ENCODE measurements around the gene DCUN1D3.
"Not testable (repeated sequence)": the region's sequence is repeated elsewhere in the genome, so short reads cannot be mapped to it uniquely, and the experiment has no call there.

Gene DCUN1D3

GRCh38 chr16:20886320-20886719 is 13.8 kb downstream of the DCUN1D3 start:
- no peak for DNase-seq

- no peak for DNase-seq
Observed at GRCh38 chr16:20884240-20884556, 16.0 kb downstream of the DCUN1D3 start.

DNA sequence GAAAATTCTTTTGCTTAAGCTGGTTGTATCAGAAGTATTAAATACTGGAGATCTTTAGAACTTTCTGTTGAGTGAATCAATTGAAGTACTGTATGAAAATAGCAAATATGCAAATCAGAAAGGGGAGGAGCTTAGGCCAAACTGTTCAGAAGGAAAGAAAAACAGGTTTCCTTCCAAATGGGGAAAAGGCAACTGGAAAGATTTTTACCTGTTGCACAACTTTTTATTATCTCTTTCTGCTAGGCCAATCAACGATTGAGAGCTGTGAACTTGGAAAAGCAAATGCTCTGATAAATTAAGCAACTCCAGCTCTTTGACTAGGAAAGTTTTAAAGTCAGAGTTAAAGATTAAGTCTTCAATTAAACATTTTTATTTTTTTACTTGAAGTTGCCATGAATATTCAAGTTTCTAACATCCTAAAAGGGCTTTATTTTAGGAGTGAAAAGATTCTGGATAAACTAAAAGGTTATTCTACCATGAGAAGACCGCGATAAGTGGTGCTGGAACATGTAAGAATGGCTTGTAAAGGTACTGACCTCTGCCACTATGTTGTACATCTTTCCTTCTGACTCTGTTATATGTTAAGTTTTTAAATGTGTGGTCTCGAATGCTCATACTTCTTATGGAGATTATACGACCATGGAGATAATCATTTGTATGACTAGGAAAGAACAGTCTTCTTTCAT is 16.5 kb downstream of the DCUN1D3 start:
- no peak for DNase-seq

GRCh38 chr16:20881503-20881878 is 18.7 kb downstream of the DCUN1D3 start:
- DNase-seq = no peak

DNA sequence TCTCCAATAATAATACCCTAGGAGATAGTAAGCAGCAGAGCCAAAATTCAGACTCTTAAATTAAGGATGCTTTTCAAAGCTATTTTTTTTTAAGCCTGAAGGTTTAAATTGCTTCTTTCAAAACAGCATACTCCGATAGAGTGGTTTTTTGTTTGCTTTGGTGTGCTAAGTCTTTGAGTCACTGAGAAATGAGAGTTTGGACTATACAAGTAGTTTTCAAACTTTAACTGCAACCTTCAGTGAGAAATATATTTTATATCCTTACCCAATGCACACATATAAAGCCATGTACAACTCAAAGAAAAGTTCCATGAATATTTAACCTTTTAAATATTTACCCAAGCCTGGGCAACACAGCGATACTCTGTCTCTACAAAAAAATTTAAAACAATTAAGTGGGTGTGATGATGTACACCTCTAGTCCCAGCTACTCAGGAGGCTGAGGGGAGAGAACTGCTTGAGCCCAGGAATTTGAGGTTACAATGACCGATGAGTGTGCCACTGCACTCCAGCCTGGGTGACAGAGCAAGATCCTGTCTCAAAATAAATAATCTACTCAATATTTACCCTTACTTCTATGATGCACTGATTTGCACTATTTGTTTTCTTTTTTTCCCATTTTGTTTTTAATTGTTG is 19.2 kb downstream of the DCUN1D3 start:
- no peak for DNase-seq

DNA sequence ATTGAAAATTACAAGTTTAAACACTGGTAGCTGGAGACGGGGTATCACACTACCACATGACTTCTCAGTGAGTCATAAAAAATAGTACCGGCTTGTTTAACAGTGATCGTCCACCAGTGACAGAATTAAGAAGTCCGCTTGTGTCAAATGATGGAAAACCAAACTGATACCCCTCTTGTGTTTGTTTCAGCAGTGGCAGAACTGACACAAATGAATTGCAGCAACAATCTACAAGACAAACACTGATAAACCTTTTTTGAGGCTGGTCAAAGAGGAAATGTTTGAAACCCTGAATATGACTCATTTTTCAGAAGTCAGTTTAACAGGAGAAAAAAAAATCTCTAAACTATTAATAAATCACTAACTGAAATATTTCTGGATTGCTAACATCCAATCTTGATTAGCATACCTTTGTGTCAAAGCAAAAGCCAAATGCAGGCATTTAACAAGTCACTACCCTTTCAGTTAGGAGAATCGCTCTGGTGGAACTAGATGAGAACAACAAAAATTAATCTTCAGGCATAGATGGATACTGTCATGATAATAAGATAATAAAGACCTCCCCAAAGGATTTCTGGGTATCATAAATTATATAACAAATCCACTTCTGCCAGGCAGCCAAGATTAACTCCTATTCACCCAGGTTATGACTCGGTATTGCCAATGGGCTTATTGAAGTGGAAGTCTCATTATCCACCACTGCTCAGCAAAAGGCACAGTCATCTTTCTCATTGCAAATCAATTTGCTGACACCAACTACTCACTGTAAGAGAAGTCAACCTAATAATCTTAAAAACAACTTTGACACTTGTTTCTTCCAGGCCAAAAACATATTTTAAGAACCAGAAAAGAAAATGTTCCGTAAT is 20.8 kb downstream of the DCUN1D3 start:
- no peak for DNase-seq

DNA sequence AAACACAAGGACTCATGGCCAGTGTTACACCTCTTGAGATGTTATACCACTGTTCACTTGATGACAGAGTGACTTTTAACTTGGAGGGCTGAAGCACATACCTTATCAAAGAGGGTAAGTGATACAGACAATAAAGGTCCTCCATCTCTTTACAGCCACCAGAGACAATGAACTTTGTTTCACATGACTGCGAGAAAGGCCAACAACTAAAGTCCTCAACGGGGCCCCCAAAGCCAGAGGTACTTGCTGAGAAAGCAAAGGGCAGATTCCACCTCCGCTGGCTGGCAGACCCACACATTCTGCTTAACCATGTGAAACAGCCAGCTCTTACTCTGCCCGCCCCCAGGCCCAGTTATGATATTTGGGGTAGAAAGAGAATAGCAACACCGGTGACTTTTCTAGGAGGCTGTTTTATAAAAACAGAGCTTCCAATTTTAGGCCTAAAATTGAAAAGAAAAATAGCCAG is 21.4 kb downstream of the DCUN1D3 start:
- DNase-seq = no peak

DNA sequence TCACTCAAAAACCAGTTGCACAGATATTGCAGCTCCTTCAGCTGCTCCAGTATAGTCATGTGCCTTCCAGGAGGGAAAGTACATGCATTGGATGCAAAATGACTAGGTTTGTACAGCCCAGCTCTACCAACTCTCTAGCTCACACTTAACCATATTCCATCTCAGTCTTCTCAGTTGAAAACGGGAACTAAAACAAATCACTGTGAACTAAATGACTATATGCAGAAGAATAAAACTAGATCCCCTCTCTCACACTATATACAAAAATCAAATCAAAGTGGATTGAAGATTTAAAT is 24.9 kb downstream of the DCUN1D3 start:
- DNase-seq = no peak

- no peak for DNase-seq
Observed at GRCh38 chr16:20874088-20874581, 26.0 kb downstream of the DCUN1D3 start.

- DNase-seq = no peak
Observed at GRCh38 chr16:20873331-20873730, 26.8 kb downstream of the DCUN1D3 start.

DNA sequence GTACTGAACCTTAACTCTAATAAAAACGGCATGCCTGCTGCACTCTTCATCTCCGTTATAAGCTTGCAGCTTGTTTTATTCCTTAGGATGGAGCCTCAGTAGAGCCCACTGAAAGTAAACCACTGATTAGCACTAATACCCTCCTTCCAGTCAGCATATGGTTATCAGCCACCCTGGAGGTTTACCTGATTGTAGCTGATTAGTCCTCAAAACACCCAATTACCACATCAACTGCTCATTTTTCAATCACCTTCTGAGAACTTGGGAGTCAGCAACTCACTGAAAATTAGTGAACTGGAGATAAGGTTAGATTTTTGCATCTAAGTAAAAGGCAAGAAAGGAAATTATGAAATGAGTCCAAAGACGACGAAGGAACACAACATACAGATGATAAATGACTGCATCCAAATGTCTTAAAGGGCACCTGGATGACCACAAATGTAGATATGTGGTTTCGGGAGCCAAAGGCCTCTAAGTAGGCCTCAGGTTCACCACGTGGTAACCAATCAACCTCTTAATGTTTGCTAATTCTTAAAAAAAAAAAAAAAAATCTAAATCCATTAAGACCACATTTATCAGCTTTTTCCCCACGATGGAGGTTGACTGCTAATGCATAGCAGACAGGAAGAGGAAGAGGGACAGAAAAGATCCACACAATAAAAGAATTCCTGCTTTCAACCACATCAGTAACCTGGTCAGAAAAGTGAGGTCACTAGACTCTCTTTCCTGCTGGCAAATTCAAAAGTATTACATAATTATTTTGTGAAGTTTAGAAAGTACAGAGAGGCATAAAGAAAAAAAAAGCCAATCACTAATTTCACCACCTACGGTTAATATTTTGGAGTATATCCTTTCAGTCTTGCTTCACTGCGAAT is 28.0 kb downstream of the DCUN1D3 start:
- no peak for DNase-seq

DNA sequence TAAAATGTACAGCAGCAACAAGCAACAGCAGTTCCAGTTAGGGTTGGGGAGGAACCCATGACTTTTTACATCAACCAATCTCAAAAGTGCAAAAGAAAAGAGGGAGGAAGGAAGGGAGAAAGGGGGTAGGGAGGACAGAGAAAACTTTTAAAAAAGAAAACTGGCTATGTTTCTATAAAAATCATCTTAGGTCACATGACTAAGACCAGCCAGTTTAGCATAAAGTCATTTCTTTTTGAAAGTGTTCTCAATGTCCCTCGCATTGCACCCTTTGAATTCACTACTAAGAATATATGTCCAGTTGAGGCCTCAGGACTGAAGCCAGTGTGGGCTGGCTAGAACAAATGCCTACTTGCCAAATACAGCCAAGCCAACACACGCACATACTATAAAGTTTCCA is 28.9 kb downstream of the DCUN1D3 start:
- DNase-seq = no peak

DNA sequence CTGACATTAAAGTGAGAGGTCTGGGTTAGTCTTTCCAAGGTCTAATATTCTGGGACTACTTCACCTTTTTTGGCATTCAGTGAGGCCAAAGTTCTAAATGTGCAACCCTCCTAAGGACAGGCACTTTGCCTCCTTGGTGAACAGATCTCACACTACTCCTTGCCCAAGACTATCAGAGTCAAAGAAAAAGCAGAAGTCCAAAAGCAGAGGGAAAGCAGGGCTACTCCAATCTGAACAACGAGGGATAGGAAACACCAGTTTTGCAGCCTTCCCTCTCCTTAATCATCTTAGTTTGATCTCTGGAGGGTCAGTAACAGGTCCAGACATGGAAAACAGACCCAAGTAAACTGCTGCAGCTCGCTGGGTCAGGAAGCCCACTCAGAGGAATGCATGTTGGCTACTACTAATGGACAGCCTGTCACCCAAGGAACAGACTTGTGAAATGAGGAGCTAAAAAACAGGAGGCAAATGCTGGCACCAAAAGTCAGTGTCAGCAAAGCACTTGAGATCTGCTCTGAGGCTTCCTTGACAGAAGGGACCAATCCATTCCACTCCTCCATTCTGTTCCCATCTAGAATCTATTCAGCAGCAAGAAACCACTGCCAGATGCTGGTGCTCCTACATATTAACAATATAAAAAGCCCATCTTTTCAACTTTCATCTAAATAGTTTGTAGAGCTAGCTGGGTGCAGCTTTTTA is 29.9 kb downstream of the DCUN1D3 start:
- no peak for DNase-seq

- no peak for DNase-seq
Observed at GRCh38 chr16:20868890-20869289, 31.3 kb downstream of the DCUN1D3 start.

DNA sequence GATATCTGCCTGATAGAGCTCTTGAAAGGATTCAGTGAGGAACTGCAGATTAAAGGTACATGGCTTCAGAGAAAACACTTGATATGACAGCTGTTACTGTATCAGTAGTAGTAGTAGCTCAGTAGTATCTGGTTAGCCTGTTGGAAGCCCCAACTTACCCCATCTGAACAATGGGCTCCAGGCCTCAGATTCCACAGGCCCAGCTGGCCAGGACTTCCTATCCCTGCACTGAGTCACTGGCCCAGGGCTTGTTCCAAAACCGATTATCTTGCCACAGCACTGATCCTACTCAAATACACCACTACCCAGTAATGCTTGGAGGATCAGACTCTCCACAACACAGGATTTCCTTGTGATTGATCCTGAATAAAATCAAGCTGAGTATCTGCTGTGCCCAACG is 32.6 kb downstream of the DCUN1D3 start:
- no peak for DNase-seq

- no peak for DNase-seq
Observed at GRCh38 chr16:20866801-20867200, 33.4 kb downstream of the DCUN1D3 start.

DNA sequence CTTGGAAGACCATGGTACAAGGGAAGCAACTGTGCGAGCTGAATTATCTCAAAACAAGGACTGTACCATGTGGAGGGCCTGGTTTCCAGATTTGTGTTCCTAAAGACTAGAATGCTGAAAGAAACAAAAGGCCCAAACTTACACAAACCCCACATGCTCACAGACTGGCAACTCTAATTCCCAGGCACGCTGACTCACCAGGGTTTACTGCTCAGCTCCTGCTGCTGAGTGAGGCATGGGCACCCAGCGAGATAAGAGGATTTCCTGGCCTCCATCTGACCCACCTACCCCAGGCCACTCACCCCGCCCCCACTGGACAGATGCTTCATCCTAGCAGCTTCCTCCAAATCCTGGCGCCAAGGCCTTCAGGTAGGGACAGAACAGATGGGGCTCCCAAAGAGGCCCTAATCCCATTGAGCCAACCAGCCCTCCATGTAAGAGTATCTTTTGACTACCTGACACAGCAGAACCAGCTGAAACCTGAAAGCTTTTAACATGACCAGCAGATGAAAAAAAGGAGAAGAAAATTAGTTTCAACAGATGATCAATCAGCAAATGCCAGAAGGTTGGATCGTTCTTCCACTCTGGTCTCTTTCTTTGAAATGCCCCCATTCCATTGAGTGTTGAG is 33.9 kb downstream of the DCUN1D3 start:
- no peak for DNase-seq

- DNase-seq = no peak
Observed at GRCh38 chr16:20865420-20866131, 34.6 kb downstream of the DCUN1D3 start.

DNA sequence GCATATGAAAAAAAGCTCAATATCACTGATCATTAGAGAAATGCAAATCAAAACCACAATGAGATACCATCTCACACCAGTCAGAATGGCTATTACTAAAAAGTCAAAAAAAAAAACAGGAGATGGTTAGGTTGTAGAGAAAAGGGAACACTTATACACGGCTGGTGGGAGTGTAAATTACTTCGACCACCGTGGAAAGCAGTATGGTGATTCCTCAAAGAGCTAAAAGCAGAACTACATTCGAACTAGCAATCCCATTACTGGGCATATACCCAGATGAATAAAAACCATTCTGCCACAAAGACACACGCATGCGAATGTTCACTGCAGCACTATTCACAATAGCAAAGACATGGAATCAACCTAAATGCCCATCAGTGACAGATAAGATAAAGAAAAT is 35.8 kb downstream of the DCUN1D3 start:
- DNase-seq = not testable (repeated sequence)

DNA sequence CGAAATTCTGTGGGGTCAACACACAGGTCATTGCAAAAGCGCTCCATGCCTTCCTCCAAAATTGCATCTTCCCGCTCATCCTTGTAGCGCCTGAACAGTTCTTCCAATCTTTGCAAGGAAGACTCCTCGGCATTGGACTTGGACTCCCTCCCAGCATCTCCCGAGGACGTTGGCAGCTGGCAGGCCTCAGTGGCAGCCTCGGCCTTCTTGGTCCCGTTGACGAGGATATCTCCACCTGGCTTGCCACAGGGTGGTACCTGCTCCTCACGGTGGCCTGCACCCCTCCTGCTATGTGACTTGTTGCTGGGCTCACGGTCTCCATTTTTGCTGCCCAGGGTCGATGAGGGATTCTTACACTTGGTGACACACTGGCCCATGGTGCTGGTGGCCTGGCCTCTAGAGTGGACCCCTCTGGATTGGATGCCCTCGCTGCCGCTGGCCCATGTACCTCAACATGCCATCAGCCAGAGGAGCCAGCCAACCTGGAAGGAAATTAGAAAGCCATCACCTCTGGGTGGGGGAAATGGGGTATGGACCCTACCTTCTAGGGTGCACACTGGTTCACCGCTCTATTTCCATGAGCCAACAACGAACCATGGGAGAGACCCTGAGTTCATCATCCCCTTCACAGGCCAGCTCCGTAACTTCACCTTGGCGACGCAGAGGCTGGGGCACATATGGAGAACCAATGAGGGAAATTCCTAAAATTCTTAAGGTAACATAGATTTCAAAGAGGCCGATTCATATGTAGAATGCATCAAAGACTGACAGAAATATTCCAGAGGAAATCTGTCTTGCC is 37.8 kb downstream of the DCUN1D3 start:
- no peak for DNase-seq

Data from NCI-H748 treated with DMSO at 0.1 percent for 48 hours (cell line).